Stimulated activated CD4-positive, alpha-beta T cell treated with anti-CD3 and anti-CD28 coated beads, Interleukin-4, amount 100 ng/mL, for 1 hour (primary cell): ENCODE data around the gene OR52D1.

ENCODE experiments used
- DNase-seq: peaks from one replicate; pipeline ENCODE4 v3.0.0-alpha.2; 2020

The OR52D1 gene

DNA sequence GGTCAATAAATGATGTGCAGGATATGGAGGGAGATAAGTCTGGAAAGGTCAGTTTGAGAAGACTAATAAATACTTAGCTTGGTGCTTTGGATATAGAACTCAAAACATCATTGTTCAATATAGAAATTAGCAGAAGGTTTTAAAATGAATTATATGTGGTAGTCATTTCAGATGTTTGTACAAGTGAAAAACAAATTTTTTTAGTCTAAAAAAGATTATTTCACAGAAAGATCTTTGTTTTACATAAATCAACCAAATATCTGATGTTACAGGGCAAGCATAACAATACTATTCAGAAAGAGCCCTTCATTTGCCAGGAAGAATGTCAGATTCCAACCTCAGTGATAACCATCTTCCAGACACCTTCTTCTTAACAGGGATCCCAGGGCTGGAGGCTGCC lies at the start of gene OR52D1:
TSS of gene OR52D1 (plus strand) at position 301 of the 400 bp plus-strand sequence. CDS start at position 323, 22 bp downstream.
- no peak for DNase-seq

DNA sequence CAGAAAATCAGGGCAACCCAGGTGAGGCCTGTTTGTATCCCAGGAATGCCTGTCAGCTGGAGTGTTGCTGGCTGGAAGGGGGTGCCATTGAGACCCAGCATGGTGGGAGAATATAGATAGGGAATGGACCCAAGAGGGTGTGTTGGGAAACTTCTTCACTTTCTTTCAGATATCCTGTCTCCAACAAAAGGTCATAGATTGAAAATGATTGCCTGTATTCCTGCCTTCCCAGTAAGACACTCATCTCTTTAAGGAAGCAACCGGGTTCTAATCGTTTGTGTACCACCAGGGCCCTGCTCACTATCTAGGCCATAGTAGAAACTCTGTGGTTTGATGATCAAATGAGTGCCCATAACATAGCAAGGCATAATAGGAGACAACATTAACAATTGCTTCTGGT lies 47.1 kb upstream of the OR52D1 start, which contains the start of gene OR51I1:
TSS of gene OR51I1 (minus strand) at position 101 of the 400 bp plus-strand sequence. CDS start at position 101, 0 bp downstream.
- no peak for DNase-seq

DNA sequence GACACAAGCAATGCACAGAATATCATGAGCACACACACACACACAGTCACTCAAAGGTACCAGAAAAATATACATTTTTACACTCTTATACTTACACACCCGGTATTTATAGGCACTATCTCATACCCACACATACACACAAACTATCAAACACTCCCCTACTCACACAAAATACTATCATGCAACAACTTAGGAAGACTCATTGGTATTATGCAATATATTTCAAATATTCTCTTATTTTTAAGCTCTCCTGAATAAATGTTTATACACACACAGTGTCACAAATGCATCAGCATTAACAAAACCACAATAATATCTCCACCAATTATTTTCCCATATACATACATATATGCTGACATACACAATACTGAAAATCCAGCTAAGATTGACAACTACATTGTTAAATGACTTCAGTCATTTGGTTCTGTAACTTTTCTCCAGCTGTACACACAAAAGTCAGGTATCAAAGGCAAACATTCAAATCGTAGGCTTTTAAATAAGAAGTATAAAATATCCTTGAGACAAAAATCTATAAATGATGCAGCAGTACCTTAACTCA lies 44.6 kb upstream of the OR52D1 start:
- DNase-seq: no peak

DNA sequence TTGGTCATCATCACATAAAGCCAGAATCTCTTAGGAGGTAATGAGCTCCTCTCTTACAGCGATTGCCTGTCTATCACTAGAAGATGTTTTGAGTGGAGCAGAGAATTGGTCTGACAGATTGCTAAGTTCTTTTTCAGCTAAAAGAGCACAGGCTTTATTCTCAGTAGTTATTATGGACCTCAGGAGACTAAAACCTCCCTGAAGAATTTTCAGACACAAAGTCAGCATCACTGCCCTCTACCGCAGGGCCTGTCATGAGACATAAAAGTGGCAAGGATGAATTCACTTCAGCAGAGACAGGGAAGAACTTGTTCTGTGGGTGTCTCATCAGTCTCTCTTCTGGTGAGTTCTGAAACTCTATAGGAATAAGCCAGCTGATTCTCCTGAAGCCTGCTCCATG lies 39.5 kb upstream of the OR52D1 start, which contains the start of gene OR51I2:
TSS of gene OR51I2 (plus strand) at position 301 of the 400 bp plus-strand sequence. CDS start 4,166 bp downstream, outside the sequence.
- DNase-seq: no peak

DNA sequence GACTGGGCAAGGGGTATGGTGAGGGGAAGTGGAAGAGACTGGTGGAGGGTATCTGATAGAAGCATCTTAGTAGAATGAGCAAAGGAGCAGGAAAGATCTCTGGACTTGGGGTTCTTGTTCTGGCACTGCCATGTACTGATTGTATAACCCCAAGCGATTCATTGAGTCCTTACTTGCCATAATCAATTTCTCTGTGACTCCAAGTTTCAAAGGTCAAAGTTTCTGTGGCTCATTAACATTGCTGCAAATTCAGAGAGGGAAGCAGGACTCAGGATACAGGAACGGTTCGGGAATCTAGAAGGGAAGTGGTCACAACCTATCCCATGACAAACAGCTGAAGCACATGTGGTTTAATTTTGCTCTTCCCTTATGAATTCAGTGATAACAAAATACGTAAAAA lies 39.1 kb upstream of the OR52D1 start:
- DNase-seq: no peak

DNA sequence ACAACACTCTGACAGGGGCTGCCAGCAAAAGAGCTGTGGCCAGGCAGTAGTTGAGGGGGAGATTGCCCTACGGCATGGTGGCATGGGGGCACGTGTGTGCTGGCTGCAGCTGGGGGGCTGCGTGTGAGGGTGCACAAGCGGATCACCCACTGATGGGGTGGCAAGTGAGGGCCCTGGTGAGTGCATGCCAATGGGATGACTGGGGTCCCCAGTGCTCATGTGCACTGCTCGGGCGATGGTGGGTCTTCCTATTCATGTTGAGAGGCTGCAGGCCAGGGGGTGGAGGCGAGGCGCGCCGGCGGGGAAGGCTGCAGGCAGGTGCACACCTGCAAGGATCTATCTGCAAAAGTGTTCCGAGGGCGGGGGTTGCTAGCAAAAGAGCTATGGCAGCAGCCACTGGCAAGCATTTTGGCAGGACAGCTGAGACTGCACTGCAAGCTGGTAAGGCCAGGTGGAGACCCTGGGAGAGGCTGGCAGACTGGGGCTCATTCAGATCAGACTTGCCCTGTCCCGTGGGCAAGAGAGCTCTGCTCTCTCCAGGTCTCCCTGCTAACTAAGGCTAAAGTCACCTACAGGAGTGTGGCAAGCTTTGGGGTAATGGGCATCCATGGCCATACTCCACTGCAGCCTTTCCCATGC lies 27.4 kb upstream of the OR52D1 start:
- DNase-seq: no peak

DNA sequence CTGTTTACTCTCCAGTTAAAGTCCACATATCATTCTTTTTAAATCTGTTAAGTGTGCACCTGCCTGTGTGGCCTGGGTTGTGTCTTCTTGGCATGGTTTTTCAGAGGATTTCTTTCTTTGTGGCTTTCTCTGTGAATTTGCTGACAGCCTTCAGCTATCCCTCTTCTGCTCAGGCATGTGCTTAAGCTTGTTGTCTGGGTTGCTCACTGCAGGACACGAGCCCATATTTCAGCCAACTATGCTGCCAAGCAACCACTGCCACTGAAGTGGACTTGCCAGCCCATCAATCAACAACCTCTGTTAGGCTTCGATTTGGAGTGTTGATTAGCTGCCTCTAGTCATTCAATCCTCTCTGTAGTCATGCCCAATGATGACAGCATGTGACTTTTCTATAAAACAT lies 21.0 kb upstream of the OR52D1 start:
- no peak for DNase-seq

DNA sequence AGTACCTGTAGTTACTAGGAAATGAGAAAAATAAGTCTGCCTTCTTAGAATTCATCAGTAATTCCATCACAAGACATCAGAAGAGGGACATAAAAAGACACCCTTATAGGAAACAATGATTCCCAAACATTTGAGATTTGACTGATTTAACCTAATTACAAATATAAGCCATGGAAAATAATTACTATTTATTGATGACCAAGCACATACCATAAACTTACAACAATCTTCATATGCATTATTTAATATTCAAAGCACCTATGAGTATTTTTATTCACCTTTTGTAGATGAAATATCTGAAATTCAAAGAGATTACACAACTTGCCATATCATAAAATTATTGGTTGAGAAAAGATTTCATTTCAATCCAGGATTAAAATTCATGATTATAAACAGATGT lies 14.6 kb upstream of the OR52D1 start:
- no peak for DNase-seq

DNA sequence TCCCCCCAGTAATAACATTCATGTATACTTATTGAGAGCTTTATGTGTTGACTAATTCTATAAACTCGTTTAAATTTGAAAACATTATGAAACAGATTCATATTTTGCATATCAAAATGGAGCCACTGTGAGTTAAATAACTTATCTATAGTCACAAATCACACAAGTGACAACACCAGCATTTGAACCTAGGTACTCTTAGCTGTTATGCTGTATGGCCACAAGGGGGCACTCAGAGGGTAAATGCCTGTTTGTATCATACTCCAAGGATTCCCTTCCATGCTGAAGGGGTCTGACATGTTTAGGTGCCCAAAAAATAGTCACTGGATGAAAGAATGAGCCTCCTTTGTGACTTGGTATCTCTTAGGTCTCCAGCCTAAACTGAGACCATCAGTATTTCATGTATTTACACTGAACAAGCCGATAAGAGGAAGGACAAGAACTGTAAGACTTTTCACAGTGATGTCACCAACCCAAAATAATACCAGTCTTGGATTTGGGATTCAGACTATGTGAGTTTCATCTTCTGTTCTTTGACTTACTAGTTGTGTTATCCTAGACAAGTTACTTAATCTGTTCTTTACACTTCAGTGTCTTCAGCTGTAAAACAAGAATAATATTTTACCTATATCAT lies 12.2 kb upstream of the OR52D1 start:
- peak; percentile 7 for DNase-seq

DNA sequence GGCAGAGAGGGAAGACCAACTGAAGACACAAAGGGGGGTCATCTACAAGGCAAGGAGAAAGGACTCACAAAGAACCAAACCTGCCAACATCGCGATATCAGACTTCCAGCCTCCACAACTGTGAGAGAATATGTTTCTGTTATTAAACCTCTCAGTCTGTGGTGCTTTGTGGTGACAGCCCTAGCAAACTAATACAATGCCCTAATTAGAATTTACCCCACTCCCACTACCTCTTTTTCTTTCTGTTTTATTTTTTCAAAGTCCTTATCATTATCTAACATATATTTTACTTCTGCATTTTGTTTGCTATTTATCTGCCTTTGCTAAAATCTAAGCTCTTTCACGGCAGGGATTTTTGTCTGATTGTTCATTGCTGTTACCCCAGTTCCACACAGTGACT lies 2.5 kb upstream of the OR52D1 start:
- DNase-seq: no peak

DNA sequence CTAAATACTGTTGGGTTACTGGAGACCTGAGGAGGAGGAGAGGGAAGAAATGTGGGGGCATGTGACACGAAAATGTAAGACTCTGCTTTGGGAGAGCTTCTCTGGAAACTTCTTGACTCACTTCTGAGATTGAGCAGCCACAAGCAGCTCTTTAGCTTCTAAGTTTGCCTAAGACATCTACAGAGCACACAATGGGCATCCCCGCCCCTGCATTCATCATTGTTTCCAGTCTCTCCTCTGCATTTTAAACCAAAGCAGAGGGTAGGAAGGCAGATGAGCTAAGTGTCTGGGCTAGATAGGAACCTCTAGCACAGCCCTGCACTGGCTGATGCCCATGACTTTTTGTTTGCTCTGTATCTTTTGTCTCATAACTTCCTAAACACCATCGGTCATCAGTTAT lies 2.1 kb upstream of the OR52D1 start:
- no peak for DNase-seq

DNA sequence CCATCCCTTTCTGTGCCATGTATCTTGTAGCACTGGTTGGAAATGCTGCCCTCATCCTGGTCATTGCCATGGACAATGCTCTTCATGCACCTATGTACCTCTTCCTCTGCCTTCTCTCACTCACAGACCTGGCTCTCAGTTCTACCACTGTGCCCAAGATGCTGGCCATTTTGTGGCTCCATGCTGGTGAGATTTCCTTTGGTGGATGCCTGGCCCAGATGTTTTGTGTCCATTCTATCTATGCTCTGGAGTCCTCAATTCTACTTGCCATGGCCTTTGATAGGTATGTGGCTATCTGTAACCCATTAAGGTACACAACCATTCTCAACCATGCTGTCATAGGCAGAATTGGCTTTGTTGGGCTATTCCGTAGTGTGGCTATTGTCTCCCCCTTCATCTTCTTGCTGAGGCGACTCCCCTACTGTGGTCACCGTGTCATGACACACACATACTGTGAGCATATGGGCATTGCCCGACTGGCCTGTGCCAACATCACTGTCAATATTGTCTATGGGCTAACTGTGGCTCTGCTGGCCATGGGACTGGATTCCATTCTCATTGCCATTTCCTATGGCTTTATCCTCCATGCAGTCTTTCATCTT lies 414 bp downstream of the OR52D1 start:
- no peak for DNase-seq

DNA sequence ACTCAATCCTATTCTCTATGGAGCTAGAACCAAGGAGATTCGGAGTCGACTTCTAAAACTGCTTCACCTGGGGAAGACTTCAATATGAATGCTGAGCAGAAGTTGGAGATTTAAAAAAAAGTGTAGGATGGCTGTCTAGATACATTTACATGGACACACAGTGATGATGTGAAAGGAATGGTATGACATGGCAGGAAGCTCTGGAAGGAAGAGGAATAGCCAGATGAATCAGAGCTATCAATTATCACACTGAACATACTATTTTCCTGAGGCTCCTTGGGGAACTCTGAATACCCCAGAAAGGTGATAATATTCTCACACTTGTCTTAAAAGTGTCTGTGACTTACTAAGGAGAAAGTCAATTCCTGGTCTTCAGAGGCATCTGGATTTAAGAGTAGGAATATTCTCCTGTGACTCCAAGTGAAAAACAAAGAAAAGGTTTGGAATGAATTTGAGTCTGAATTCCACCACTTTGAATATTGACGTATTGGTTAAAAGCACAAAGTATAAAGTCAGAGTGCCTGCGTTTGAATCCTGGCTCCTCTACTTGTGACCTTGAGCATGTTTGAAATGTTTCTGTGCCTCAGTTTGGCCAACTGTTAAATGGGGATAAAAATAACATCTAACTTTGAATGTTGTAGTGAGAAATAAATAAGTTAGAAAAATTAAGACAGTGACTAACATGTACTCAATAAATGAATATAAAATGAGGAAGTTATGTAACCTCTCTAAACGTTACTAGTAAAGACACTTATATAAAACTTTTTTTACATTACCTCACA lies 1.3 kb downstream of the OR52D1 start:
- no peak for DNase-seq

DNA sequence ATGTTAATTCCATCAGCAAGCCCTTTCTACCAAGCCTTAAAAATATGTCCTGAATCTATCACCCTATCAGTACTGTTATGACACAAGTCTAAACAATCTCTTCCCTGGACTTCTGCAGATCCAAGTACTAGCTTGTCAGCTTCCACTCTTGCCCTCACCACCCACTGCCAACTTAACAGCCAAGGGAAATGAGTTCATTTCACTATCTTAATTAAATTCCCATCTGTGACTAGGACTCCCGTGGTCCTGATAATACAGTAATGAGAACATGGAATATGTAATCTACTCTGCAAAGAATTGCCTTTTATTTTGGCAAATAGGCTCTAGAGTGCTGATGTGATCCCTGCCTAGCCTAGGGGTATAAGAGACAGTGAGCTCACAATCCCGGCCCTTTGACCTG lies 11.2 kb downstream of the OR52D1 start:
- DNase-seq: no peak

DNA sequence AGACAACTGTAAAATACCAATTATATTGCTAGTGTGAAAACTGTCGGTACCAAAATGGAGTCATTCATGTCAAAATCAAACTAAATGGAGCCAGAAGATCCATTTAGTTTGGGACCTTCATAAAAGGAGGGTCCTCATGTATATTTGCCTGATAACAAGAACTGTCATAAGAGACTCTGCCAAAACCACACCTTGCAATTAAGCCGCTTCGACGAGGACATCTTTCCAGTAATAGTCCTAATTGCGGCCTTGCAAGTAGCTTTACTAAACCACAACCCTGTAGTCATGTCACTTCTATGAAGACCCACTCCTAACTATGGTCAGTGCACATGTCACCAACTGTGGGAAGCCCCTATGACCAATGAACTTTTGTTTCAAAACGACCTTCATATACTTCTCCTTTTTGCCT lies 11.9 kb downstream of the OR52D1 start:
- no peak for DNase-seq

DNA sequence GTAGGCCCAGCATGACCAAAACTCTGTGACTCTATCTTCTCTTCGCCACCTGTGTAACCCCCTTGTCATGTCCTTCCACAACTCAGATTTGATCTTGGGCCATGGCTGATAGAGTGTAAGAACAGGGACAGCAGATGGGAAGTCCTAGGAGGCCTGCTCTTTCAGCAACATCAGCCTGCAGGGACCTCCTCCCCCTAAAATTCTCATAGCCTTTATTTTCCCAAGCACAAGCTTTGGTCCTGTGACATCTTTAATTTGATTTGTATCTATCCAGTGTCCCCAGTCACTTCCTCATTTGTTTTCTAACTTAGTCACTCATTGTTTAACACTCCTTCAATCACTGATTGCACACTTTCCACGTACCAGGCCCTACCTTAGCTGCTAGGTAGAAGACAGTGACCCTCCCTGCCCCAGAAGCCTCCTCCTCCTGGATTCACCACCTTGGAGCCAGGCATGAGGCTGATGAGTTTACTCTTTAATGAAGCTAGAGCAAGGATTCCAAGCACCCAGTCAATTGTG lies 16.0 kb downstream of the OR52D1 start:
- DNase-seq: no peak

DNA sequence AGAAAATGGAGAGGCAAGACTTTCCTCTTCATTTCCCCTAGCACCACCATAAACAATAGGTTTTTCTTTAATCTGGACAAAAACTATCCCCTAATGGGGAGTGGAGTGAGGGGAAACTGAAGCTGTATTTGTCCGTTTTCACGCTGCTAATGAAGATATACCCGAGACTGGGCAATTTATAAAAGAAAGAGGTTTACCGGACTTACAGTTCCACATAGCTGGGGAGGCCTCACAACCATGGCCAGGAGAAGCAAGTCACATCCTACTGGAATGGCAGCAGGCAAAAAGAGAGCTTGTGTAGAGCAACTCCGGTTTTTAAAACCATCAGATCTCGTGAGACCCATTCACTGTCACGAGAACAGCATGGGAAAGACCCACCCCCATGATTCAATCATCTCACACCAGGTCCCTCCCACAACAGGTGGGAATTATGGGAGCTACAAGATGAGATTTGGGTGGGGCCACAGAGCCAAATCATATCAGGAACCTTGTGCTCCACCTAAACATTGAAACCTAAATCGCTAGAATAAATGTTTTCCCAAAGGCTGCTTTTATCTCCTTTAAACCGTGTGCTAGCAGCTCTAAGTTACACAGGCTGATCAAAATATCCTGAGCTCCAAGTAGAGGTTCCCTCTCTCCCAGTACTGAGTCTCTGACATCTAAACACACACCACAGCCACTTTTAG lies 17.0 kb downstream of the OR52D1 start:
- no peak for DNase-seq

DNA sequence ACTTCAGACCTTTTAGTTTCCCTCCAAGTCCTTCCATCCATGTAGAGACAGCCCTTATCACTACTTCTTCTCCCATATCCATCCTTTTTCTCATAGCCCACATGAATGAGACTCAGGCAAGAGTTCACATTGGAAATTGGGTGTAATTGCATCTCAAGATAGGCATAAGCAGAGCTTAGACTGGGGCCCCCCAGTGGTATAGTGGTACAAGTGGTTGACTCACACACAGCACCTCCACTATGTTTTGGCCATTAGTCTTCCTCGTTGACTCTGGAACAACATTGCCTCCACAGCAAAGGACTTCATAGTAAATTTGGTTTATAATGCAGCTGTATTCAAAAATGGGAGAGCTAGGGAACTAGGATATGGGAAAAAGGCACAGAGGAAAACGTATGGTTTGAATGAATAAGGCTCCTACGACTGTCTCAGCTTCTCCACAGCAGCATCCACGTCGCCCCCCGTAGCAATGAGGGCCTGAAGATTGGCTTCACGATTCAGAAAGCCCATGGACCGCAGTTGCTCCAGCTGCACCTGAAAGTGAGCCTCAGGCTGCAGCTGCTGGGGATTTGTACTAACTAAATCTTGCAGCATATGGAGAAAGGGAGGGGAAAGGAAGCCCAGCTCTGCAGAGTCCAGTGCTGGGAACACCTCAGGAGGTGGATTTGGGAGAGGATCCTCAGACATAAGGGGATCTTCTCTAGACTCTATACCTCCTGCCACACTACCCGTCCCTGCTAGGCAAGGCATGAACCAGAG lies 18.9 kb downstream of the OR52D1 start:
- DNase-seq: no peak

DNA sequence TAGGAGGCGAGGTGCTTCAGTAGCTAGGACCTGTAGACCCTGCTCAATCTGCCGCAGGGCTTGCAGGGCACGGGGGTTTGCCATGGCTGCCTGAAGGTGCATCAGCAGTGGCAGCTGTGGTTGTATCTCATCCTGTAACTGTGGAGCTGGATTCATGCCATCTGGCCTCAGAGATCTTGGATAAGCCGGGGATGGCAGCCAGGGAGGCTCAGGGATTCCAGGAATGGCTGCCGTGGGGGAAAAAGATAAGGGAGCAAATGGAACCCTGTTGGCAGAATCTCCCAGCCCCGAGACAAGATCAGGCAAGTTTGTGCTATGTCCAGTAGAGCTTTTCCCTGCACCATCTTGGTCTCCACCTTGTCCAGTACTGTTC lies 19.4 kb downstream of the OR52D1 start:
- DNase-seq: no peak

DNA sequence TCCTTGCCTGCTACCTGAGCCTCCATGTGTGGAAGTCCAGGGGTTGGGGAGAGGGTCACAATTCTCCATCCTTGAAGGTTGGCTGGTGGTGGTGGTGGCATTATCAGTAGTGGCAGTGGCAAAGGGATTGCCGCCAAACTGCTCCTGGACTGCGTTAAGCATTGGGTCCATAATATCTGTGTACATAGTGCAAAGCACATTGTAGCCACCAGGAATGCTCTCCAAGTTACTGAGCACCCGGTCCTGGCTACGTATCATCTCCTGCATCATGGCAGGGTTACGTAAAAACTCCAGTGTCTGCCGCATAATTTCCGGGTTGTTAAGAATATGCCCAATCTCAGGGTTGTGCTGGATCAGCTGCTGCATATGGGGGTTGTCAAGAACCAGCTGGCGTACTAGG lies 20.1 kb downstream of the OR52D1 start:
- no peak for DNase-seq

DNA sequence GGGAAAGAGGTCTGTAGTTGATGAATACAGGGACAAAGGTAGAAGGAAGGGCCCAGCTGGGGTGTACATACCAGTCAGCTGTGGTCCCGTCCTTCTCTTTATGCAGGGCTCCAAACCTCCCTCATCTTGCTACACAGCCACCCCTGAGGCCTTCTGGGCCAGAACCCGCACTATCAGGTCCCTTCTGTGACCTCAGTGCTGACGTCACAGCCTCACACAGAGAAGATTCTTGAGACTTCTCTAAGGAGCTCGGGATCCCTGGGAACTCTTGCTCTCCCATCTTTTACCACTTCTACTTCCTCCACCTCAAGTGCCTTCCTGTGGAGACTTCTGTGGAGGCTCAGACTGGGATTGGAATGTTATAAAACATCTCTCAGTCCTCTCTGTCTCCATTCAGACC lies 21.3 kb downstream of the OR52D1 start, which contains the start of gene UBQLN3:
TSS of gene UBQLN3 (minus strand) at position 155 of the 400 bp plus-strand sequence. CDS start 399 bp downstream, outside the sequence.
- no peak for DNase-seq
